ENCODE data around the gene PBOV1. TPM values are rescaled to one million over a fixed set of nuclear protein-coding genes. Genes with fewer than 3 reads are reported as not detected.

PBOV1 gene
- not detected in 2 replicates for total RNA-seq (2014; rRNA removed; shearing (Covaris generic); ENCODE audit: low replicate concordance)

GRCh38 chr6:138218449-138218848 is at the start of gene PBOV1:
Gene PBOV1, minus strand, starts transcription at chr6:138218491. Its CDS starts 96 bp downstream, at chr6:138218395.
- H3K9me3 ChIP-seq, result no peaks in the 10 kb centered on the region
- no peaks in the 10 kb centered on the region for H3K27me3 ChIP-seq
- no peaks in the 10 kb centered on the region for H3K36me3 ChIP-seq

GRCh38 chr6:138266095-138266494 is 47.8 kb upstream of the PBOV1 start:
- H3K4me3 ChIP-seq, result no peak overlapping the region
- no peaks in the 10 kb centered on the region for H3K9me3 ChIP-seq
- H3K27me3 ChIP-seq, result no peaks in the 10 kb centered on the region
- DNase-seq, result no peak
- H3K36me3 ChIP-seq, result no peaks in the 10 kb centered on the region; the same call in 1 of the 2 replicates

More at GRCh38 chr6:138218449-138218848, at the start of gene PBOV1:
- DNase-seq, result no peak
- no peak within 1 kb of the TSS for H3K4me3 ChIP-seq

GRCh38 chr6:138264372-138264880 is 46.1 kb upstream of the PBOV1 start:
- DNase-seq, result no peak
- H3K4me3 ChIP-seq, result no peak overlapping the region
- no peaks in the 10 kb centered on the region for H3K27me3 ChIP-seq

GRCh38 chr6:138263963-138264362 is 45.7 kb upstream of the PBOV1 start:
- DNase-seq, result no peak
- no peaks in the 10 kb centered on the region; the same call in 1 of the 2 replicates for H3K36me3 ChIP-seq
- H3K9me3 ChIP-seq, result no peaks in the 10 kb centered on the region
- no peak overlapping the region for H3K4me3 ChIP-seq
- no peaks in the 10 kb centered on the region for H3K27me3 ChIP-seq

More at GRCh38 chr6:138264372-138264880, 46.1 kb upstream of the PBOV1 start:
- Histone ChIP-seq H3K9me3 (no peaks in the 10 kb centered on the region), H3K36me3 (no peaks in the 10 kb centered on the region; the same call in 1 of the 2 replicates)

- no peak for DNase-seq
These were observed 43.0 kb upstream of the PBOV1 start for GRCh38 chr6:138261116-138261780.

GRCh38 chr6:138258991-138259390 is 40.7 kb upstream of the PBOV1 start:
- no peak for DNase-seq
- Histone ChIP-seq H3K27me3 (no peaks in the 10 kb centered on the region), H3K4me3 (no peak overlapping the region), H3K9me3 (no peaks in the 10 kb centered on the region), H3K36me3 (peaks cover 5% of the 10 kb centered on the region)

More at GRCh38 chr6:138261116-138261780, 43.0 kb upstream of the PBOV1 start:
- Histone ChIP-seq H3K9me3 (no peaks in the 10 kb centered on the region), H3K36me3 (peaks cover 2% of the 10 kb centered on the region), H3K4me3 (no peak overlapping the region), H3K27me3 (no peaks in the 10 kb centered on the region)

- Histone ChIP-seq H3K27me3 (no peaks in the 10 kb centered on the region), H3K36me3 (peaks cover 5% of the 10 kb centered on the region), H3K4me3 (no peak overlapping the region), H3K9me3 (no peaks in the 10 kb centered on the region)
- no peak for DNase-seq
These were observed 39.9 kb upstream of the PBOV1 start for GRCh38 chr6:138258197-138258596.

- Histone ChIP-seq H3K4me3 (no peak overlapping the region), H3K27me3 (no peaks in the 10 kb centered on the region), H3K9me3 (no peaks in the 10 kb centered on the region), H3K36me3 (peaks cover 5% of the 10 kb centered on the region)
- no peak for DNase-seq
These were observed 39.3 kb upstream of the PBOV1 start for GRCh38 chr6:138257638-138258040.

GRCh38 chr6:138255443-138255842 is 37.2 kb upstream of the PBOV1 start:
- DNase-seq, result no peak
- H3K36me3 ChIP-seq, result peaks cover 5% of the 10 kb centered on the region
- H3K9me3 ChIP-seq, result no peaks in the 10 kb centered on the region
- no peak overlapping the region for H3K4me3 ChIP-seq
- H3K27me3 ChIP-seq, result no peaks in the 10 kb centered on the region

GRCh38 chr6:138253731-138254130 is 35.4 kb upstream of the PBOV1 start:
- no peak for DNase-seq
- Histone ChIP-seq H3K4me3 (no peak overlapping the region), H3K27me3 (no peaks in the 10 kb centered on the region)

GRCh38 chr6:138250513-138251247 is 32.4 kb upstream of the PBOV1 start:
- Histone ChIP-seq H3K9me3 (no peaks in the 10 kb centered on the region), H3K27me3 (no peaks in the 10 kb centered on the region), H3K4me3 (no peak overlapping the region), H3K36me3 (no peaks in the 10 kb centered on the region; the same call in 1 of the 2 replicates)
- peak; percentile 35 for DNase-seq

More at GRCh38 chr6:138253731-138254130, 35.4 kb upstream of the PBOV1 start:
- no peaks in the 10 kb centered on the region for H3K9me3 ChIP-seq
- H3K36me3 ChIP-seq, result peaks cover 5% of the 10 kb centered on the region

GRCh38 chr6:138250053-138250452 is 31.8 kb upstream of the PBOV1 start:
- Histone ChIP-seq H3K4me3 (no peak overlapping the region), H3K36me3 (no peaks in the 10 kb centered on the region; the same call in none of the 2 replicates), H3K27me3 (no peaks in the 10 kb centered on the region), H3K9me3 (no peaks in the 10 kb centered on the region)
- DNase-seq, result no peak

- no peaks in the 10 kb centered on the region; the same call in 1 of the 2 replicates for H3K36me3 ChIP-seq
- DNase-seq, result no peak
- no peak overlapping the region for H3K4me3 ChIP-seq
- H3K9me3 ChIP-seq, result no peaks in the 10 kb centered on the region
- no peaks in the 10 kb centered on the region for H3K27me3 ChIP-seq
These were observed 30.6 kb upstream of the PBOV1 start for GRCh38 chr6:138248878-138249277.

GRCh38 chr6:138248011-138248410 is 29.7 kb upstream of the PBOV1 start:
- Histone ChIP-seq H3K36me3 (no peaks in the 10 kb centered on the region; the same call in 1 of the 2 replicates), H3K9me3 (no peaks in the 10 kb centered on the region), H3K27me3 (no peaks in the 10 kb centered on the region), H3K4me3 (no peak overlapping the region)
- DNase-seq, result no peak

- no peak overlapping the region for H3K4me3 ChIP-seq
- DNase-seq, result no peak
- no peaks in the 10 kb centered on the region for H3K27me3 ChIP-seq
- no peaks in the 10 kb centered on the region; the same call in 1 of the 2 replicates for H3K36me3 ChIP-seq
- H3K9me3 ChIP-seq, result no peaks in the 10 kb centered on the region
These were observed 28.6 kb upstream of the PBOV1 start for GRCh38 chr6:138246650-138247440.

GRCh38 chr6:138245751-138246150 is 27.5 kb upstream of the PBOV1 start:
- Histone ChIP-seq H3K4me3 (no peak overlapping the region), H3K9me3 (no peaks in the 10 kb centered on the region), H3K36me3 (no peaks in the 10 kb centered on the region; the same call in 1 of the 2 replicates), H3K27me3 (no peaks in the 10 kb centered on the region)
- no peak for DNase-seq

Measured in MG63 (cell line).